Mesenchymal stem cell (in vitro differentiated cells and primary cell): ENCODE results near the gene PEMT.

Source experiments
- DNase-seq: peaks from one replicate; pipeline ENCODE4 v3.0.0-alpha.2; 2013
- H2AFZ ChIP-seq: one replicate; pipeline ENCODE4 v1.6.1; 2013; ENCODE audit warnings: low read depth, mild to moderate bottlenecking, control low read depth, inconsistent platforms, low read length, moderate library complexity
- H2AK5ac ChIP-seq: 2 replicates; pipeline ENCODE4 v1.6.1; 2013; ENCODE audit warnings: low read length, moderate library complexity, mild to moderate bottlenecking, inconsistent platforms; ENCODE audit not compliant: severe bottlenecking
- H2BK120ac ChIP-seq: one replicate; pipeline ENCODE4 v1.6.1; 2013; ENCODE audit warnings: low read depth, mild to moderate bottlenecking, inconsistent platforms, low read length, moderate library complexity
- H2BK12ac ChIP-seq, 2 experiments: one replicate each; pipeline ENCODE4 v1.6.1; 2013; ENCODE audit warnings: inconsistent platforms in 2 of 2, low read length in 2 of 2, mild to moderate bottlenecking in 2 of 2, moderate library complexity in 2 of 2, control low read depth in 1 of 2
- H2BK15ac ChIP-seq: one replicate; pipeline ENCODE4 v1.6.1; 2013; ENCODE audit warnings: mild to moderate bottlenecking, low read depth, inconsistent platforms; ENCODE audit not compliant: poor library complexity, severe bottlenecking
- H2BK5ac ChIP-seq: 2 replicates; pipeline ENCODE4 v1.6.1; 2013; ENCODE audit warnings: low read depth, mild to moderate bottlenecking, low read length, control low read depth, inconsistent platforms; ENCODE audit not compliant: poor library complexity, severe bottlenecking
- H3K14ac ChIP-seq, 2 experiments: one replicate each; pipeline ENCODE4 v1.6.1; 2013; ENCODE audit warnings: inconsistent platforms in 2 of 2, low read length in 2 of 2, control low read depth in 1 of 2, mild to moderate bottlenecking in 1 of 2, moderate library complexity in 1 of 2
- H3K18ac ChIP-seq, 2 experiments: one replicate each; pipeline ENCODE4 v1.6.1; 2013; ENCODE audit warnings: inconsistent platforms in 2 of 2, low read length in 2 of 2, control low read depth in 1 of 2, low read depth in 1 of 2, mild to moderate bottlenecking in 1 of 2
- H3K23ac ChIP-seq, 2 experiments: one replicate each; pipeline ENCODE4 v1.6.1; 2013; ENCODE audit warnings: inconsistent platforms in 2 of 2, low read length in 2 of 2, mild to moderate bottlenecking in 2 of 2, moderate library complexity in 2 of 2, control low read depth in 1 of 2
- H3K27ac ChIP-seq: 2 replicates; pipeline ENCODE4 v1.5.1; 2013; ENCODE audit warnings: mild to moderate bottlenecking, moderate library complexity, low read length, control low read depth, inconsistent platforms; ENCODE audit not compliant: poor library complexity, severe bottlenecking
- H3K27me3 ChIP-seq, 2 experiments: 2 replicates each; pipeline versions ENCODE4 v1.6.1 to v1.7.0; 2013; ENCODE audit warnings: low read length in 2 of 2, mild to moderate bottlenecking in 2 of 2, moderate library complexity in 2 of 2, control low read depth in 1 of 2, inconsistent platforms in 1 of 2; ENCODE audit not compliant: control insufficient read depth in 1 of 2, insufficient read depth in 1 of 2
- H3K36me3 ChIP-seq, 2 experiments: 2 replicates each; pipeline versions ENCODE4 v1.6.1 to v1.7.0; 2013; ENCODE audit warnings: low read length in 2 of 2, control low read depth in 1 of 2, inconsistent platforms in 1 of 2, low read depth in 1 of 2, mild to moderate bottlenecking in 1 of 2; ENCODE audit not compliant: insufficient read depth in 2 of 2, control insufficient read depth in 1 of 2
- H3K4ac ChIP-seq, 2 experiments: one replicate each; pipeline ENCODE4 v1.6.1; 2013; ENCODE audit warnings: inconsistent platforms in 2 of 2, low read length in 2 of 2, mild to moderate bottlenecking in 2 of 2, moderate library complexity in 2 of 2, control low read depth in 1 of 2, low read depth in 1 of 2
- H3K4me1 ChIP-seq: 2 replicates; pipeline ENCODE4 v1.6.1; 2013; ENCODE audit warnings: low read depth, low read length, control low read depth; ENCODE audit not compliant: control insufficient read depth, insufficient read depth
- H3K4me2 ChIP-seq: 2 replicates; pipeline ENCODE4 v1.6.1; 2013; ENCODE audit warnings: low read length, mild to moderate bottlenecking, inconsistent platforms; ENCODE audit not compliant: poor library complexity, severe bottlenecking
- H3K4me3 ChIP-seq, 2 experiments: 2 replicates each; pipeline versions ENCODE4 v1.5.1 to v1.7.0; 2013; ENCODE audit warnings: low read length in 2 of 2, mild to moderate bottlenecking in 2 of 2, control low read depth in 1 of 2, low read depth in 1 of 2; ENCODE audit not compliant: insufficient read depth in 1 of 2
- H3K79me1 ChIP-seq: replicated peaks from 2 replicates; pipeline ENCODE4 v1.6.1; 2013; ENCODE audit warnings: mild to moderate bottlenecking, control low read depth, low read length, inconsistent platforms; ENCODE audit not compliant: poor library complexity, severe bottlenecking
- H3K9ac ChIP-seq: 2 replicates; pipeline ENCODE4 v1.7.0; 2013; ENCODE audit warnings: mild to moderate bottlenecking, low read length, moderate library complexity
- H3K9me3 ChIP-seq: 2 replicates; pipeline ENCODE4 v1.7.0; 2013; ENCODE audit warnings: mild to moderate bottlenecking, low read length; ENCODE audit not compliant: control insufficient read depth
- H4K8ac ChIP-seq: one replicate; pipeline ENCODE4 v1.6.1; 2013; ENCODE audit warnings: inconsistent platforms, mild to moderate bottlenecking, low read length, moderate library complexity
- H4K91ac ChIP-seq: one replicate; pipeline ENCODE4 v1.6.1; 2013; ENCODE audit warnings: mild to moderate bottlenecking, low read length, inconsistent platforms
- WGBS: methylation state at CpG from one replicate; pipeline ENCODE4 v1.1.7; 2013; ENCODE audit warnings: mixed read lengths; 5-methylcytosine and 5-hydroxymethylcytosine counted together

The PEMT gene

DNA sequence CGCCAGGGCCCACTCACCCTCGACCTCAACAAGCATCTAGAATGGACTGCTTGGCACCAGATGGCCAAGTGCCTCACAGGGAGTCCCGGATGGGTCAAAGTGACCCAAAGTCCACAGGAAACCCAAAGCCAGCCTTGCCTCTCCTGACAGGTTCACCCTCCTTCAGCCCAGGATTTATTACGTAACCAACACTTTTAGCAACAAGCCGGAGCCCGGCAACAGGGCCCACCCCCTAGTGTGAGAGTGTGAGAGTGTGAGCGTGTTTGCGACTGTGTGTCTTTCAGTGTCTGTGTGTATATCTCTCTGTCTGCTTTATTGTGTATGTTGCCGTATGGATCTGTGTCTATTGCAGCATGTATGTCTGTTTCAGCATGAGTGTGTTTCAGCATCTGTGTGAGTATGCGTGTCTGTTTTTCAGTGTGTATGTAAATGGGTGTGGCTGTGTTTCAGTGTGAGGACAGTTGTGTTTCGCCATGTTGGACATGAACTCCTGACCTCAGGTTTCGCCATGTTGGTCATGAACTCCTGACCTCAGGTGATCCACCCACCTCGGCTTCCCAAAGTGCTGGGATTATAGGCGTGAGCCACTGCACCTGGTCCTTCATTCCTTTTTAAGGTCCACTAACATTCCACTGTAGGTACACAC lies 13.7 kb upstream of the PEMT start:
- Histone ChIP-seq H3K79me1 (no peaks in the 10 kb centered on the region), H2BK12ac (peak overlapping the region in 1 of 2 experiments; percentile 22), H3K9ac (no peak overlapping the region), H2BK15ac (no peak overlapping the region), H3K4me2 (no peak overlapping the region), H2AFZ (no peak overlapping the region), H3K23ac (no peak overlapping the region), H4K91ac (no peak overlapping the region), H2AK5ac (no peak overlapping the region), H2BK5ac (no peak overlapping the region), H2BK120ac (no peak overlapping the region), H4K8ac (no peak overlapping the region), H3K4me1 (peaks cover 2% of the 10 kb centered on the region), H3K27ac (no peak overlapping the region), H3K4ac (peak overlapping the region in 1 of 2 experiments; percentile 21), H3K14ac (no peak overlapping the region), H3K4me3 (no peak overlapping the region), H3K18ac (no peak overlapping the region), H3K27me3 (peaks cover 0 to 21% of the 10 kb centered on the region in 2 experiments), H3K36me3 (no peaks in the 10 kb centered on the region), H3K9me3 (no peaks in the 10 kb centered on the region)
- no peak for DNase-seq
- WGBS: 89% methylated on average over 14 of the region's 14 CpGs

DNA sequence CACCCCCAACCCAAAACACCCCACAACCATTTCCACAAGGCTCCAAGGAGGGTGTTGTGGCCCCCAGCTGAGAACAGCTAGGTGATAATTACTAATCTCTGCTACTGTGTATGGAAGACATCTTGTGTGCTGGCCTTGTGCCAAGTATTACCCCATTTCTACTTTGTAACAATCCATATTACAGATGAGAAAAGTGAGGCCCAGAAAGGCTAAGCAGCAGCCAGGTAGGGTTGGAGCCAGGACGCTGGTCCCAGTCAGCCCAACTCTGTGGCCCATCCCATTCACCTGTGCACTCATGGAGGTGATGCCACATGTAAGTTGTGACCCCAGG lies 12.4 kb upstream of the PEMT start:
- H3K18ac ChIP-seq: no peak overlapping the region
- no peak overlapping the region for H3K14ac ChIP-seq
- H3K27ac ChIP-seq: no peak overlapping the region
- no peaks in the 10 kb centered on the region for H3K9me3 ChIP-seq
- no peak overlapping the region for H4K8ac ChIP-seq
- H2BK15ac ChIP-seq: no peak overlapping the region
- H2AFZ ChIP-seq: no peak overlapping the region
- H2BK5ac ChIP-seq: no peak overlapping the region
- H3K9ac ChIP-seq: no peak overlapping the region
- H3K36me3 ChIP-seq: no peaks in the 10 kb centered on the region
- H3K4ac ChIP-seq: no peak overlapping the region
- no peak overlapping the region for H2BK120ac ChIP-seq
- no peak overlapping the region for H2AK5ac ChIP-seq
- H4K91ac ChIP-seq: no peak overlapping the region
- H2BK12ac ChIP-seq: no peak overlapping the region
- no peak for DNase-seq
- H3K4me1 ChIP-seq: peaks cover 2% of the 10 kb centered on the region
- H3K4me2 ChIP-seq: no peak overlapping the region
- no peak overlapping the region for H3K23ac ChIP-seq
- H3K4me3 ChIP-seq: no peak overlapping the region
- WGBS: 87% methylated on average over 1 of the region's 1 CpG
- no peaks in the 10 kb centered on the region for H3K79me1 ChIP-seq
- peaks cover 0 to 21% of the 10 kb centered on the region in 2 experiments for H3K27me3 ChIP-seq

DNA sequence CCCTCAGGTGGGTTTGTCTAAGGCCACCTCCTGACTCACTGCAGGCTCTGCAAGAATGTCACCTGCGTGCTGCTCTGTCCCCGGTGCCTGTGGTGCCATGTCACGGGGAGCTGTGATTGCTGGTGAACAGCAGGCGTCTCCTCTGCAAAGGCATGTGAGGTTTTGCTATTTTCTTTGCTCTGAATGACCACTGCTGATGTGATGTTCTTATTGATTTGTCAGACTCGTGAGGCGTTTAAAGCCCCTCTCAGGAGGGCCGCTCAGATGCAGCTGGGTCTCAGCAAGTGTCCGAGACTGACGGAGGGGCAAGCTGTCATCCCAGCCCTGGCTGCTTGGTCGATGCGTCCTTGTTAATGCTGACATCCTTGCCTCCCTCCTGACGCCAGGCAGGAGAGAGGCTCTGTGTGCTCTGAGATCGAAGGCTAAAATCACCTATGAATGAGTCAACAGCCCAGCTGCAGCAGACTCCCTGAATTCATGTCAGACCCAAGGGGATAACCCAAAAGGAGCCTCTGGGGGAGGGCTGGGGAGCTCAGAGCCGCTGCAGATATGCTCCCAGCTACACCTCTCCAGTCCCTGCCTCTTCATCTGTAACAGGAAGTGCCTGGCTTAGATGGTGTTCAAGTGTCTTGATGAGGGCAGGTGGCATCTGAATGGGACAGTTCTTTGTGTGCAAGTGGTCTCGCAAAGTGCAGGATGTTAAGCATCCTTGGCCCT lies 11.8 kb upstream of the PEMT start:
- no peak overlapping the region for H2AFZ ChIP-seq
- H3K9ac ChIP-seq: no peak overlapping the region
- H3K18ac ChIP-seq: no peak overlapping the region
- no peak overlapping the region for H3K23ac ChIP-seq
- no peak overlapping the region for H2BK12ac ChIP-seq
- no peak overlapping the region for H4K91ac ChIP-seq
- H2BK120ac ChIP-seq: no peak overlapping the region
- H2BK5ac ChIP-seq: no peak overlapping the region
- no peaks in the 10 kb centered on the region for H3K79me1 ChIP-seq
- H3K4me3 ChIP-seq: peak overlapping the region in 1 of 2 experiments; percentile 6
- 86% methylated on average over 14 of the region's 15 CpGs for WGBS
- no peak overlapping the region for H4K8ac ChIP-seq
- peaks cover 0 to 21% of the 10 kb centered on the region in 2 experiments for H3K27me3 ChIP-seq
- H3K14ac ChIP-seq: no peak overlapping the region
- no peaks in the 10 kb centered on the region for H3K9me3 ChIP-seq
- H3K27ac ChIP-seq: no peak overlapping the region
- H3K4ac ChIP-seq: no peak overlapping the region
- no peak overlapping the region for H3K4me2 ChIP-seq
- H2BK15ac ChIP-seq: no peak overlapping the region
- no peaks in the 10 kb centered on the region for H3K36me3 ChIP-seq
- no peak overlapping the region for H2AK5ac ChIP-seq
- DNase-seq: no peak
- peaks cover 2% of the 10 kb centered on the region for H3K4me1 ChIP-seq

DNA sequence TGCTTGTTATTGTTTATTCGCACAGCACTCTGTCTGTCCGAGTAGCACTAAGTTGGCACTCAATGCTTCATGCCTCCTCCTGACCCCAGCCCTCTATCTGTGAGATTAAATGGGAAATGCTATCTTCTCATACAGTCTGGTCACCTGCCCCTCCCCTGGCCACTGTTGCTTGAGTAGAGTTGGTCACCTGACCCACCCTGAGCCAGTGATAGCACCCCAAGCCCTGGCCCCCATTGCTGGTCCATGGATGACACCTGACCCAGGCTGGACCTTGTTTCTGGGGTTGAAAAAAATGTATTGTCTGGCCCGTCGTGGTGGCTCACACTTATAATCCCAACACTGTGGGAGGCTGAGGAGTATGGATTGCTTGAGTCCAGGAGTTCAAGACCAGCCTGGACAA lies 8.5 kb upstream of the PEMT start:
- Histone ChIP-seq H4K91ac (no peak overlapping the region), H3K9ac (no peak overlapping the region), H2AK5ac (no peak overlapping the region), H2BK5ac (no peak overlapping the region), H3K23ac (no peak overlapping the region), H3K14ac (no peak overlapping the region), H2BK12ac (no peak overlapping the region), H3K36me3 (no peaks in the 10 kb centered on the region), H3K9me3 (no peaks in the 10 kb centered on the region), H3K27me3 (peaks cover 0 to 12% of the 10 kb centered on the region in 2 experiments), H3K27ac (no peak overlapping the region), H3K4me3 (no peak overlapping the region), H3K4ac (no peak overlapping the region), H2AFZ (no peak overlapping the region), H3K4me1 (peaks cover 2% of the 10 kb centered on the region), H3K18ac (no peak overlapping the region), H3K79me1 (no peaks in the 10 kb centered on the region), H2BK15ac (no peak overlapping the region), H3K4me2 (no peak overlapping the region), H2BK120ac (no peak overlapping the region), H4K8ac (no peak overlapping the region)
- no peak for DNase-seq
- 84% methylated on average over 2 of the region's 4 CpGs for WGBS
